ENCODE data around the gene WIPI1.
A peak's percentile ranks its signal among the peaks of the same experiment; 100 is the strongest.

Gene WIPI1

DNA sequence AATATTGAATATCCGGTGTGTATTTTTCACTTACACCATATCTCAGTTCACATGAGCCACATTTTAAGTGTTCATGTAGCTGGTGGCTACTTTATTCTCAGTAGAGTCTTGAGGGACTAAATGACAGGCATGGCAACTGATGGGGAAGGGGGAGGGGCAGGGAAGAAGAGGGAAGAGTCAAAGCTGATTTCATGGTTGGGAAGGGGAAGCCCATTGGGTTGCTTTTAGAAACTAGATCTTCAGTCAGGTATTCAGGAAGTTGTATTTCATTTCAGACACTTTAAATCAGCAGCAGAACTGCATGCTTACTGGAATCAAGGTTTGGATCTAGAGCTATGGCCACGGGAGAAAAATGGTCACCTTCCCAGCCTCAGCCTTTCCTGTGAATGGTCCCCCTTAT, 2.9 kb upstream of the WIPI1 start:
- Histone ChIP-seq H3K9ac (ENCODE audit: low read length in 2 of 2) (no peak overlapping the region), H3K9me3 (ENCODE audit: control insufficient read depth in 2 of 2, low read length in 2 of 2) (no peaks in the 10 kb centered on the region), H3K4me1 (ENCODE audit: control insufficient read depth, insufficient read depth, low read length) (peaks cover 20% of the 10 kb centered on the region), H3K27me3 (ENCODE audit: control insufficient read depth in 1 of 2, insufficient read depth in 2 of 2, low read length in 2 of 2) (no peaks in the 10 kb centered on the region), H3K4me3 (ENCODE audit: low read length in 2 of 2) (no peak overlapping the region), H3K27ac (ENCODE audit: low read length) (no peak overlapping the region), H3K36me3 (ENCODE audit: control insufficient read depth in 2 of 2, insufficient read depth in 2 of 2, low read length in 2 of 2) (no peaks in the 10 kb centered on the region)

DNA sequence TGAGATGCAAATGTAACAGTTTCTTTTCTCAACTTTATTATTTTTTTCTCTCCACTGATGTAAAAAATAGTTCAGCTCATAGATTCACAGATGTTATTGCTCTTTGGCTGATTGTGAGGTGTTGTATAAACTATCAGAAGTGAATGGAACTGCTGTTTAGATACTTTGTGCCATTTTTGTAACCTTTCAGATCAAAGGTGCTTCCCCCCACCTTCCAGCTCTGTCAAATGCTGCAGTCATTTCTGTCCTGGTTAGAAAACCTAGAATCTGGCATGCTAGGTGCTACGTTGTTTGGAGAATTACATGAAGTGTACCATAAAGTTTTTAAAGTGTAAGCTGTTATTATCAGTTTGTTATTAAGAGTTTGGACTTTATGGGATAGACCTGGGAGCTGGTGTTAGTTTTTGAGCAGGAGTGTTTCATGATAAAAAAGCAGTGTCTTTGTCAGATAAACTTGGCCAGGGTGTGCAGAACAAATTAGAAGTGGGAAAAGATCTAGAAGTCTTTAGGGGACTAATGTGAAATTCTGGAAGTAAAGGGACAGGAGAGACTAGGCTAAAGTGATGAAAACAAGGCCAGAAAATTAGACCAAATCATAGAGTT, 1.8 kb upstream of the WIPI1 start:
- Histone ChIP-seq H3K9ac (ENCODE audit: low read length in 2 of 2) (no peak overlapping the region), H3K27ac (ENCODE audit: low read length) (no peak overlapping the region), H3K4me3 (ENCODE audit: low read length in 2 of 2) (no peak overlapping the region), H3K36me3 (ENCODE audit: control insufficient read depth in 2 of 2, insufficient read depth in 2 of 2, low read length in 2 of 2) (no peaks in the 10 kb centered on the region), H3K9me3 (ENCODE audit: control insufficient read depth in 2 of 2, low read length in 2 of 2) (no peaks in the 10 kb centered on the region), H3K27me3 (ENCODE audit: control insufficient read depth in 1 of 2, insufficient read depth in 2 of 2, low read length in 2 of 2) (no peaks in the 10 kb centered on the region), H3K4me1 (ENCODE audit: control insufficient read depth, insufficient read depth, low read length) (peaks cover 20% of the 10 kb centered on the region)

DNA sequence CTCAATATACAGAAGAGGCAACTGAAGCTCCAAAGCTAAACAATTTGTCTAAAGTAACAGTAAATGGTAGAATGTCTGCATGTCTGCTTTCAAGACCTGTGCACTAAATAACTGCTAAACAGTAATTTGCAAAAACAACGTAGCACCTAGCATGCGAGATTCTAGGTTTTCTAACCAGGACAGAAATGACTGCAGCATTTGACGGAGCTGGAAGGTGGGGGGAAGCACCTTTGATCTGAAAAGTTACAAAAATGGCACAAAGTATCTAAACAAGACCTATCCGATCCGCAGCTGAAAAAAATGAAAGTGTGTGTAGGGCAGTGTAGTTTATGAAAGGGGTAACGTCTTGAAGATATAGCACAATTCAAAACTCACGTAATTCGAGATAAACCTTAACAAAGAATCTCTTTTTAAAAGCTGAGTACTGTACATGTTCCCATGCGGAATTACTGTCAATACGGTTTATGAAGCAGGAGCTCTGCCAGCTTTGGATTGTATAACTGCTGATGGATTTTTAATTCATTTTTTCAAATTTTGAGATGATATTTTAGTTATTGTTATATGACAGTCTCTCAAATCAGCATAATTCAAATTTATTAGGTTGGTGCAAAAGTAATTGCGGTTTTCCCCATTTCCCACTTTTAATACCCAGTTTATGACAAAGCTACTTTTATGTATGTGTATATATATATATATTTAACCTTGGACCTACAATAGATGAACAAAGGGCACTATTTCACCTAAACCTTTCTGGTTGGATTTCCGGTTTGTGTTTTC, 1.2 kb upstream of the WIPI1 start:
- Histone ChIP-seq H3K4me3 (ENCODE audit: low read length in 2 of 2) (peak overlapping the region; percentile 71 to 82), H3K9ac (ENCODE audit: low read length in 2 of 2) (peak overlapping the region; percentile 61 to 85), H3K4me1 (ENCODE audit: control insufficient read depth, insufficient read depth, low read length) (peaks cover 20% of the 10 kb centered on the region), H3K9me3 (ENCODE audit: control insufficient read depth in 2 of 2, low read length in 2 of 2) (no peaks in the 10 kb centered on the region), H3K36me3 (ENCODE audit: control insufficient read depth in 2 of 2, insufficient read depth in 2 of 2, low read length in 2 of 2) (no peaks in the 10 kb centered on the region), H3K27me3 (ENCODE audit: control insufficient read depth in 1 of 2, insufficient read depth in 2 of 2, low read length in 2 of 2) (no peaks in the 10 kb centered on the region), H3K27ac (ENCODE audit: low read length) (peak overlapping the region; percentile 83)

DNA sequence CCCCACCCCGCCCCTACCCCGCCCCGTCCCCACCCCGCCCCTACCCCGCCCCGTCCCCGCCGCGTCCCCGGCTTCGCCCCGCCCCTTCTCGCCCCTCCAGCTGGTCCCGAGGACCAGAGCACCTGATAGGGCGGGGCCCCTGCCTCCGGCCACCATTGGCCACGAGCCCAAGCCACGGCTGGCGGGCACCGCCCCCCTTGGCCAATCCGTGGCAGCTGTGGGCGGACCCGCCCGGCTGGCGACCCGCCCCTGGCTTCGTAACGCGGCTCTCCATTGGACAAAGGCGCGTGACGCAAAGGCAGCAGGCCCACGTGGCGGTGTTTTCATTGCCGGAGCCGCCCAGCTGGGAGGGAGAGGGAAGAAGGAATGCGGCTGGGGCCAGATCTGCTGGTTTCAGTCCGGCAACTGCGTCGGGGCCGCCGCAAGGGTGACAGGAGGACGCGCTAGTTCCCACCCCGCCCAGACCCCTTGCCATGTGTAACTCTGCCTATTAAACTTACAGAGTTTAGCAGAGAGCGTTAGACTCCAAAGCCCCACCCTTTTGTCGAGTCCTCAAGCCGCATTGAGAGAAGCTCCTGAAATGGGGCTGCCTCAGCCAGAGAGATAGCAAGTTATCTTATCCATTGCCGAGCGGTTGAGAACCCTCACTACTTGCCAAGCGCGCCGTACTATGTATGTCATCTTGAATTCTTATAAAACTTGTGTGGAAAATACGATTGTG, 403 bp upstream of the WIPI1 start:
- Histone ChIP-seq H3K36me3 (ENCODE audit: control insufficient read depth in 2 of 2, insufficient read depth in 2 of 2, low read length in 2 of 2) (no peaks in the 10 kb centered on the region), H3K4me1 (ENCODE audit: control insufficient read depth, insufficient read depth, low read length) (peaks cover 16% of the 10 kb centered on the region), H3K9ac (ENCODE audit: low read length in 2 of 2) (peak overlapping the region; percentile 61 to 85), H3K9me3 (ENCODE audit: control insufficient read depth in 2 of 2, low read length in 2 of 2) (no peaks in the 10 kb centered on the region), H3K4me3 (ENCODE audit: low read length in 2 of 2) (peak overlapping the region; percentile 71 to 82), H3K27me3 (ENCODE audit: control insufficient read depth in 1 of 2, insufficient read depth in 2 of 2, low read length in 2 of 2) (no peaks in the 10 kb centered on the region), H3K27ac (ENCODE audit: low read length) (peak overlapping the region; percentile 83)

DNA sequence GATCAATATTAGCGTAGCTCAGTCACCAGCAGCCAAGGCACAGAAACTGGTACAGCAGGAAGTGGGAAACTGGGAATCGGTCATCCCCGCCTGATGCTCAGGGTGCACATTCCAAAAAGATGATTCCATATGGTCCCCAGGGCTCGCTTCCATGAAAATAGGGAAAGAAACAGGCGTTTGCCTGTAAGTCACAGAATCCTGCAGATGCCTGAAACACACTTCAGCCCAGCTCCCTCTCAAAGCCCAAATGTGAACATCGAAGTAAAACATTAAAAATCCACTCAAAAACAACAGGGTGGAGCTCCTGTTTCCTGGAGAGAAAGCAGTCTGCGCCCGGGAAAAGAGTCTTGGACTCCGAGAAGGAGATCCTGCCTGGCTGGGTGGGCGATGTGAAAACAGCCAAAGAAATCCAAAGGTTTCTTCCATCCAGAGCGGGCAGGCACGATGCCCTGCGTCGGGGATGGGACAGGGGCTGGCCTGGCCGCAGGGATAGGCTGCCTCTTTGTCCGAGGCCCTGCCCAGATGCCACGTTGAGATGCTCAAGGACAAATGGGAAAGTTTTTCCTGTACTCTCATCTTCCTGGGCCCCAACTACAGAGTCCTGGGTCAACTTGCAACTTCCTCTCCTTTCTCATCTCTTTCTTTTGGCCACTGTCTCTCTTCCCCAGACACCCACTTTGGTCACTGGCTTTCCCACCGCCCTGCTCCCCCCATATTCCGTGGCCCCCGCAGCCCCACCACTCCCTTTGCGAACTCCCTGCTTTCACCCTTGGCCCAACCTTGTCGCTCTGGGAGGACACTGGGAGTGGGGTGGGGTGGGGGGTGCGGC, 743 bp downstream of the WIPI1 start:
- no peaks in the 10 kb centered on the region for H3K27me3 ChIP-seq (ENCODE audit: control insufficient read depth in 1 of 2, insufficient read depth in 2 of 2, low read length in 2 of 2)
- H3K36me3 ChIP-seq (ENCODE audit: control insufficient read depth in 2 of 2, insufficient read depth in 2 of 2, low read length in 2 of 2): no peaks in the 10 kb centered on the region
- peak overlapping the region; percentile 79 to 80 for H3K4me3 ChIP-seq (ENCODE audit: low read length in 2 of 2)
- peak overlapping the region; percentile 80 for H3K27ac ChIP-seq (ENCODE audit: low read length)
- H3K9ac ChIP-seq (ENCODE audit: low read length in 2 of 2): peak overlapping the region; percentile 50 to 71
- H3K4me1 ChIP-seq (ENCODE audit: control insufficient read depth, insufficient read depth, low read length): peaks cover 14% of the 10 kb centered on the region
- H3K9me3 ChIP-seq (ENCODE audit: control insufficient read depth in 2 of 2, low read length in 2 of 2): no peaks in the 10 kb centered on the region

DNA sequence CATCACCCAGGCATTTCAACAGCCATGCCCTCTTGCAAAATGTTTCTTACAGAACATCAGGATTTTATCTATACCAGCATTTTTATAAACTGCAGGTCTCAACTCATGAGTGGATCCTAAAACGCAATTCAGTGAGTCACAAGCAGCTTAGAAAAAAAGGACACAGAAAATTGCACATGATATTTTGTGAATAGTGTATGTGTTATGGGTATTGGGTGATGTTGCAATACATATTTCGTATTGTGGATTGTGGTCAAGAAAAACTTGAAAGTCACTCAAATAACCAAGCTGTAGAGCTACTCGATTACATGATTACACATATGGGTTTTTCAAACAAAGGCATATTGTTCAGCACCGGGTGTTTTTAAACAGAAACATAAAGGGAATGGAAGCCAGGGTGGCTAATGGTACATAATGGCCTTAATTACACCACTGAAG, 1.4 kb downstream of the WIPI1 start:
- peak overlapping the region; percentile 80 for H3K27ac ChIP-seq (ENCODE audit: low read length)
- H3K9ac ChIP-seq (ENCODE audit: low read length in 2 of 2): peak overlapping the region; percentile 50 to 71
- no peaks in the 10 kb centered on the region for H3K27me3 ChIP-seq (ENCODE audit: control insufficient read depth in 1 of 2, insufficient read depth in 2 of 2, low read length in 2 of 2)
- H3K4me1 ChIP-seq (ENCODE audit: control insufficient read depth, insufficient read depth, low read length): peaks cover 14% of the 10 kb centered on the region
- H3K36me3 ChIP-seq (ENCODE audit: control insufficient read depth in 2 of 2, insufficient read depth in 2 of 2, low read length in 2 of 2): no peaks in the 10 kb centered on the region
- H3K9me3 ChIP-seq (ENCODE audit: control insufficient read depth in 2 of 2, low read length in 2 of 2): no peaks in the 10 kb centered on the region
- peak overlapping the region; percentile 79 to 80 for H3K4me3 ChIP-seq (ENCODE audit: low read length in 2 of 2)

DNA sequence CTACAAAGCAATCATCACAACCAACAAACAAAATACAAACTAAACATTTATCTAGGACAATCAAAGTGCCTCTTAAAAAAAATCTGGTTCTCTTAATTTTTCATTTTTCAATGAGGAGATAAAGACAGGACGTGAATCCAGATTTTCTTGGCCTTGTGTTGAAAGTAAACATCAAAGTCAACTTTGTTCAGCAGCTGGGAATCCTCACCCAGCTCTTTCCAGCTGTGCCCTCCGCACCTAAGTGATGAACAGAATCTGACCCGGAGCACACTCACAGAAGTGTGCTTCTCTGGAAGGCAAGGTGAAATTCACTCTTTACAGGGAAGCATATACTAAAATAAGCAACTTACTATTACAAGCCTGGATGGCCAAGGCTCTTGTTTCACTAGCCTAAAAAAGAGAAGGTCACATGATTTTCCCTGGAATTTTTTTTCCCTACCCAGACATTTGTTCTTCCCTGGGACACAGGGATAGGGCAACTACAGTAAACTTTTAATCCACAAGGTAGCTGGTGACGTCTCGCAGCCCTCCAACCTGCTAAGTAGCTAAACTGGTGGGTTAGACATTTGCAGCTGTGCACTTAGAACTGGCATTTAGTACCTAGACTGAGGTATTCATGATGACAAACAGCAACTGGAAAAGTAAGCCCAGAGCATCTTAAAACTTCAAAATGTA, 3.2 kb downstream of the WIPI1 start:
- Histone ChIP-seq H3K27ac (ENCODE audit: low read length) (no peak overlapping the region), H3K4me3 (ENCODE audit: low read length in 2 of 2) (no peak overlapping the region), H3K9ac (ENCODE audit: low read length in 2 of 2) (peak overlapping the region in 1 of 2 donors; percentile 21), H3K9me3 (ENCODE audit: control insufficient read depth in 2 of 2, low read length in 2 of 2) (no peaks in the 10 kb centered on the region), H3K36me3 (ENCODE audit: control insufficient read depth in 2 of 2, insufficient read depth in 2 of 2, low read length in 2 of 2) (peaks cover 11 to 15% of the 10 kb centered on the region in 2 donors), H3K4me1 (ENCODE audit: control insufficient read depth, insufficient read depth, low read length) (peaks cover 14% of the 10 kb centered on the region), H3K27me3 (ENCODE audit: control insufficient read depth in 1 of 2, insufficient read depth in 2 of 2, low read length in 2 of 2) (no peaks in the 10 kb centered on the region)

DNA sequence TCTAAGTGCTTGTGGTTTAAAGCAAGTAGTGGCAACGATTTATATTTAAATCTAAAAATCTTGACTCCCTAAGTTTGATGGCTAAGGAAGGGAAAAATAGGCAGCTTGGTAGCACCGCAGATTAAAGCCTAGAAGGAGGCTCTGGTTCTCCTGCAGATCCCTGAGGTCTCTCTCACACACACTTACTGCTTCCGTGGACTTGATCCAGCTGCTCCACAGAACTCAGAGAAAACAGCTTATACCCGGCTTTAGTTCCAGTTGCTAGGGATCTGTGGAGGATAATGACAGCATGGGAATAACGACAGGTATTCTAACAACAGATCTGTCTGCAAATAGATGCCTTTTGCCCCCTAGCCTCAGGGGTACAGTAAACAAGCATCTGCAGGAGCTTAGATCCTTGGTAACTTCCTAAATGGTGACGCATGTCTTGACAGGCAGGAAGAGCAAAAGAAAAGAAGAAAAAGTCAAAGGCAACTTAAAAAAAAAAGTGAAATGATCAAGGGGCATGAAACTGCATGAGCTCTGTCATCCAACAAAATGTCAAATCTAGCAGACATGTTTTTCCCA, 4.5 kb downstream of the WIPI1 start:
- H3K27ac ChIP-seq (ENCODE audit: low read length): no peak overlapping the region
- H3K4me1 ChIP-seq (ENCODE audit: control insufficient read depth, insufficient read depth, low read length): peaks cover 8% of the 10 kb centered on the region
- no peaks in the 10 kb centered on the region for H3K27me3 ChIP-seq (ENCODE audit: control insufficient read depth in 1 of 2, insufficient read depth in 2 of 2, low read length in 2 of 2)
- no peak overlapping the region for H3K4me3 ChIP-seq (ENCODE audit: low read length in 2 of 2)
- no peak overlapping the region for H3K9ac ChIP-seq (ENCODE audit: low read length in 2 of 2)
- H3K36me3 ChIP-seq (ENCODE audit: control insufficient read depth in 2 of 2, insufficient read depth in 2 of 2, low read length in 2 of 2): peaks cover 20 to 22% of the 10 kb centered on the region in 2 donors
- no peaks in the 10 kb centered on the region for H3K9me3 ChIP-seq (ENCODE audit: control insufficient read depth in 2 of 2, low read length in 2 of 2)

DNA sequence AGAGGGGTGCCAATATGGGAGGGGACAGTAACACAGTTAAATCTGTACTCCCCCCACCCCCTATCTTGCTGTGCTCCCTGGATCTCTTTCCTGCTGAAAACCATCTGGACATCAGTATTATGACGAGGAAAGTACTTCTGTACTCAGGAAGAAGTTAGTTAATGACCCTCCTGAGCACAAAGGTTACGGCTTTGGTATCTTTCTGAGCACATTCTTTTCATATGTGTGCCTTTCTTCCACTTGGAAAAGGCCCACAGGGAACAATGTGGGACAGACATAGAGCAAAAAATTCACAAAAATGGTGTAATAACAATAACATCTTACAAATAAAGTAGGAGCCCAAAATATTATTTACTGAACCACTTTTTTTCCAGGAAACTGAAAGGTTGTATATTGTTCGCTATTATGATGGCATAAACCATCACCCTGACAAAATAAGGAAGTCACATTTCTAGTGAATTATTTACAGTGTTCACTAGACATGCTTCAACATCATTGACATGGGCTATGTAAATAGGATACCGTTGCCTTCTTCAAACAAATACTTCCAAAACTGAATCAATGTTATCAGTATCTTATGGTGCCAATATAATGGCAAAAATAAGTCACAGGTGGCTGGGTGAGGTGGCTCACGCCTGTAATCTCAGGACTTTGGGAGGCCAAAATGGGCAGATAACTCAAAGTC, 5.5 kb downstream of the WIPI1 start:
- H3K27ac ChIP-seq (ENCODE audit: low read length): no peak overlapping the region
- no peaks in the 10 kb centered on the region for H3K27me3 ChIP-seq (ENCODE audit: control insufficient read depth in 1 of 2, insufficient read depth in 2 of 2, low read length in 2 of 2)
- no peaks in the 10 kb centered on the region for H3K9me3 ChIP-seq (ENCODE audit: control insufficient read depth in 2 of 2, low read length in 2 of 2)
- H3K9ac ChIP-seq (ENCODE audit: low read length in 2 of 2): no peak overlapping the region
- peaks cover 8% of the 10 kb centered on the region for H3K4me1 ChIP-seq (ENCODE audit: control insufficient read depth, insufficient read depth, low read length)
- H3K36me3 ChIP-seq (ENCODE audit: control insufficient read depth in 2 of 2, insufficient read depth in 2 of 2, low read length in 2 of 2): peaks cover 20 to 24% of the 10 kb centered on the region in 2 donors
- H3K4me3 ChIP-seq (ENCODE audit: low read length in 2 of 2): no peak overlapping the region

Data from stomach smooth muscle (tissue), 2 donors.